Sigmoid colon (tissue), 4 donors: ENCODE data around the gene PRPF18.

Source experiments
- EP300 ChIP-seq, 4 donors: sonication (generic); formaldehyde crosslinking; IDR thresholded peaks; one replicate each; pipeline ENCODE4 v1.6.1; 2017; ENCODE audit warnings: antibody characterized with exemption in 4 of 4
- POLR2A ChIP-seq, 2 donors: fragments of 450-650 bp; IDR thresholded peaks; one replicate each; pipeline ENCODE4 v1.6.1; 2016; ENCODE audit warnings: antibody characterized with exemption in 2 of 2, mild to moderate bottlenecking in 2 of 2, moderate library complexity in 2 of 2
- POLR2AphosphoS5 ChIP-seq, 4 donors: sonication (generic); formaldehyde crosslinking; IDR thresholded peaks; one replicate each; pipeline ENCODE4 v1.6.1; 2017; ENCODE audit warnings: antibody characterized with exemption in 4 of 4
- TF ChIP-seq, protein P1 (sequence below), 4 experiments: fragments of 450-650 bp in 3 of 4; fragments of 200-600 bp in 1 of 4; IDR thresholded peaks; one replicate each; pipeline ENCODE4 v1.5.1; 2016 to 2019; ENCODE audit warnings: antibody characterized with exemption in 4 of 4, mild to moderate bottlenecking in 3 of 4, moderate library complexity in 2 of 4

DNA sequence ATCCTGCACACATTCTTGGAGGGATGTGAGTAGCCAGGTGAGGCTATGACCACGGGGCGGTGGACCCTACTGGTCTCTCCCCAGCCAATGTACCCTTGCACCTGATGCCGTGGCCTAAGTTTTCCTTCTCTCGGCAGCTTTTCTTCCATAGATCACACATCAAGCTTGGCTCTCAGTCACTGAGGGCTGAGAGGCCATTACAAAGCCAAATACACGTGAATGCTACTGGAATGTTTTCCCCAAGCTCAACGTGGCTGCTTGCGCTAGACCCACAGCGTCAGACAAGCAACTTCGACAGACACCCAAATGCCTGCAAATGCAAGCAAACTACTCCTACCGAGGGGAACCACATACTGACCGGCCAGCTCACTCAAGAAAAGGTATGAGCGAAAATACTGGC, 83.1 kb downstream of the PRPF18 start:
- TF ChIP-seq POLR2A (IDR thresholded peaks at IDR 0.05): no peak
- no peak for TF ChIP-seq POLR2AphosphoS5 (IDR thresholded peaks at IDR 0.05)
- no peak for TF ChIP-seq EP300 (IDR thresholded peaks at IDR 0.05)
- TF ChIP-seq, protein P1, sequence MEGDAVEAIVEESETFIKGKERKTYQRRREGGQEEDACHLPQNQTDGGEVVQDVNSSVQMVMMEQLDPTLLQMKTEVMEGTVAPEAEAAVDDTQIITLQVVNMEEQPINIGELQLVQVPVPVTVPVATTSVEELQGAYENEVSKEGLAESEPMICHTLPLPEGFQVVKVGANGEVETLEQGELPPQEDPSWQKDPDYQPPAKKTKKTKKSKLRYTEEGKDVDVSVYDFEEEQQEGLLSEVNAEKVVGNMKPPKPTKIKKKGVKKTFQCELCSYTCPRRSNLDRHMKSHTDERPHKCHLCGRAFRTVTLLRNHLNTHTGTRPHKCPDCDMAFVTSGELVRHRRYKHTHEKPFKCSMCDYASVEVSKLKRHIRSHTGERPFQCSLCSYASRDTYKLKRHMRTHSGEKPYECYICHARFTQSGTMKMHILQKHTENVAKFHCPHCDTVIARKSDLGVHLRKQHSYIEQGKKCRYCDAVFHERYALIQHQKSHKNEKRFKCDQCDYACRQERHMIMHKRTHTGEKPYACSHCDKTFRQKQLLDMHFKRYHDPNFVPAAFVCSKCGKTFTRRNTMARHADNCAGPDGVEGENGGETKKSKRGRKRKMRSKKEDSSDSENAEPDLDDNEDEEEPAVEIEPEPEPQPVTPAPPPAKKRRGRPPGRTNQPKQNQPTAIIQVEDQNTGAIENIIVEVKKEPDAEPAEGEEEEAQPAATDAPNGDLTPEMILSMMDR (IDR thresholded peaks at IDR 0.05): no peak
